ENCODE results near the gene AMOT. TPM values are rescaled to one million over a fixed set of nuclear protein-coding genes. Genes with fewer than 3 reads are reported as not detected.

AMOT gene
- total and polyA plus RNA-seq, 2 donors (not counting 1 experiment from before 2014, with no cell fraction given) = 0.91 to 5.2 TPM

DNA sequence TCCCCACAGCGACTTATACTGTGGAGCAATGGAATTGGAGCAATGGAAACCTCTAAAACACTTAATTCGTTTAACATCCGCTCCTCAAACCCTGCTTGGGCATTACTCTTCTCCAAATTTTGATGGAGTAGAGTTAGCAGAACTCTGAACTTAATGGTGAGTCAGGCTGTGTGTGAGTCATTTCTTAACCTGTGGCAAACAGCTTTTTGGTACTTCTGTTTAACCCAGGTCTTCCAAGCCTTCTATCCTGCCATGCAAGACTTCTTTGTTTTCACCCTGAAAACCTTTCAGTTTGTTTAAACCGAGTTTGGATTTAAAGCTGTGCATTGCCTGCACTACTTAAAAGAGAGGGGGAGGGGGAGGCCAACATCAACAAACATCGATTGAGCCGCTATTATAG, 3.6 kb upstream of the AMOT start:
- H3K4me1 Mint-ChIP-seq = peaks cover 16% of the 10 kb centered on the region
- no peaks in the 10 kb centered on the region for H3K27me3 Mint-ChIP-seq
- peaks cover 5 to 18% of the 10 kb centered on the region in 2 donors for H3K4me1 ChIP-seq (ENCODE audit: control insufficient read depth in 2 of 2, insufficient read depth in 2 of 2, low read length in 2 of 2)
- H2AFZ ChIP-seq (ENCODE audit: insufficient read depth, low read depth, low read length, poor library complexity, severe bottlenecking) = no peak overlapping the region
- intact Hi-C loops (cut with micrococcal nuclease) = loop anchor here (5.0 kb wide), 2 partner anchors 82 to 167 kb away; partner anchors contain the start of gene LHFPL1
- CTCF ChIA-PET = no interaction called here
- no peak overlapping the region for H3K4me3 ChIP-seq (ENCODE audit: control extremely low read depth in 1 of 5, extremely low read depth in 1 of 5, insufficient read depth in 1 of 5, low read depth in 2 of 5, low read length in 4 of 5)
- H3K4me2 ChIP-seq (replicated peaks; ENCODE audit: low read depth, low read length, poor library complexity, severe bottlenecking) = no peak overlapping the region
- H3K36me3 ChIP-seq (replicated peaks in 1 of 2; ENCODE audit: control extremely low read depth in 1 of 2, control insufficient read depth in 1 of 2, extremely low read depth in 1 of 2, insufficient read depth in 2 of 2, low read length in 1 of 2) = no peaks in the 10 kb centered on the region
- no peaks in the 10 kb centered on the region for H3K27me3 ChIP-seq (replicated peaks in 1 of 4; ENCODE audit: control extremely low read depth in 1 of 4, control insufficient read depth in 3 of 4, insufficient read depth in 4 of 4, low read length in 3 of 4)
- H4K20me1 ChIP-seq (ENCODE audit: control insufficient read depth, insufficient read depth, low read length, poor library complexity, severe bottlenecking) = no peaks in the 10 kb centered on the region
- TF ChIP-seq EZH2 (IDR thresholded peaks at IDR 0.05; ENCODE audit: borderline replicate concordance, insufficient read depth, low read depth, low read length, poor library complexity, severe bottlenecking) = no peak
- TF ChIP-seq, protein P1, sequence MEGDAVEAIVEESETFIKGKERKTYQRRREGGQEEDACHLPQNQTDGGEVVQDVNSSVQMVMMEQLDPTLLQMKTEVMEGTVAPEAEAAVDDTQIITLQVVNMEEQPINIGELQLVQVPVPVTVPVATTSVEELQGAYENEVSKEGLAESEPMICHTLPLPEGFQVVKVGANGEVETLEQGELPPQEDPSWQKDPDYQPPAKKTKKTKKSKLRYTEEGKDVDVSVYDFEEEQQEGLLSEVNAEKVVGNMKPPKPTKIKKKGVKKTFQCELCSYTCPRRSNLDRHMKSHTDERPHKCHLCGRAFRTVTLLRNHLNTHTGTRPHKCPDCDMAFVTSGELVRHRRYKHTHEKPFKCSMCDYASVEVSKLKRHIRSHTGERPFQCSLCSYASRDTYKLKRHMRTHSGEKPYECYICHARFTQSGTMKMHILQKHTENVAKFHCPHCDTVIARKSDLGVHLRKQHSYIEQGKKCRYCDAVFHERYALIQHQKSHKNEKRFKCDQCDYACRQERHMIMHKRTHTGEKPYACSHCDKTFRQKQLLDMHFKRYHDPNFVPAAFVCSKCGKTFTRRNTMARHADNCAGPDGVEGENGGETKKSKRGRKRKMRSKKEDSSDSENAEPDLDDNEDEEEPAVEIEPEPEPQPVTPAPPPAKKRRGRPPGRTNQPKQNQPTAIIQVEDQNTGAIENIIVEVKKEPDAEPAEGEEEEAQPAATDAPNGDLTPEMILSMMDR (IDR thresholded peaks at IDR 0.05) = no peak
- H3K4me3 Mint-ChIP-seq = no peak overlapping the region
- no peak for DNase-seq
- H3K27ac ChIP-seq (ENCODE audit: low read length in 2 of 2) = no peak overlapping the region
- H3K27ac Mint-ChIP-seq = no peak overlapping the region
- no CpG with 5 or more reads among the region's 6 CpGs for WGBS (ENCODE audit: insufficient coverage)
- H3K79me2 ChIP-seq (ENCODE audit: control insufficient read depth, insufficient read depth, low read length) = no peaks in the 10 kb centered on the region
- no peak for ATAC-seq (ENCODE audit: low read depth)
- H3K9me3 Mint-ChIP-seq (ENCODE audit: insufficient read depth) = no peaks in the 10 kb centered on the region
- H3K9ac ChIP-seq (ENCODE audit: low read length) = no peak overlapping the region
- H3K9me3 ChIP-seq (ENCODE audit: control extremely low read depth in 1 of 3, control insufficient read depth in 2 of 3, insufficient read depth in 1 of 3, low read length in 2 of 3) = no peaks in the 10 kb centered on the region
- POLR2A ChIA-PET = no interaction called here

GRCh38 chrX:112841820-112842157, 1.2 kb upstream of the AMOT start:
- Mint-ChIP-seq H3K9me3 (ENCODE audit: insufficient read depth) (no peaks in the 10 kb centered on the region), H3K4me3 (peak overlapping the region; percentile 86), H3K4me1 (peaks cover 11% of the 10 kb centered on the region), H3K27ac (no peak overlapping the region), H3K27me3 (no peaks in the 10 kb centered on the region)
- peak overlapping the region; percentile 57 for H2AFZ ChIP-seq (ENCODE audit: insufficient read depth, low read depth, low read length, poor library complexity, severe bottlenecking)
- H3K27me3 ChIP-seq (replicated peaks in 1 of 4; ENCODE audit: control extremely low read depth in 1 of 4, control insufficient read depth in 3 of 4, insufficient read depth in 4 of 4, low read length in 3 of 4) = no peaks in the 10 kb centered on the region
- DNase-seq (no peak), ATAC-seq (ENCODE audit: low read depth) (no peak)
- no peaks in the 10 kb centered on the region for H3K9me3 ChIP-seq (ENCODE audit: control extremely low read depth in 1 of 3, control insufficient read depth in 2 of 3, insufficient read depth in 1 of 3, low read length in 2 of 3)
- H3K9ac ChIP-seq (ENCODE audit: low read length) = peak overlapping the region; percentile 74
- no peaks in the 10 kb centered on the region for H3K36me3 ChIP-seq (replicated peaks in 1 of 2; ENCODE audit: control extremely low read depth in 1 of 2, control insufficient read depth in 1 of 2, extremely low read depth in 1 of 2, insufficient read depth in 2 of 2, low read length in 1 of 2)
- H4K20me1 ChIP-seq (ENCODE audit: control insufficient read depth, insufficient read depth, low read length, poor library complexity, severe bottlenecking) = no peaks in the 10 kb centered on the region
- H3K4me1 ChIP-seq (ENCODE audit: control insufficient read depth in 2 of 2, insufficient read depth in 2 of 2, low read length in 2 of 2) = peaks cover 0 to 12% of the 10 kb centered on the region in 2 donors
- WGBS (ENCODE audit: insufficient coverage) = no CpG with 5 or more reads among the region's 5 CpGs
- peak overlapping the region; percentile 82 for H3K4me2 ChIP-seq (replicated peaks; ENCODE audit: low read depth, low read length, poor library complexity, severe bottlenecking)
- ChIA-PET CTCF (no interaction called here), POLR2A (no interaction called here)
- TF ChIP-seq EZH2 (IDR thresholded peaks at IDR 0.05; ENCODE audit: borderline replicate concordance, insufficient read depth, low read depth, low read length, poor library complexity, severe bottlenecking) = no peak
- TF ChIP-seq, protein P1 (IDR thresholded peaks at IDR 0.05) = no peak
- intact Hi-C loops (cut with micrococcal nuclease) = loop anchor here (5.0 kb wide), 2 partner anchors 79 to 164 kb away; partner anchors contain the start of gene LHFPL1
- no peak overlapping the region for H3K27ac ChIP-seq (ENCODE audit: low read length in 2 of 2)
- H3K79me2 ChIP-seq (ENCODE audit: control insufficient read depth, insufficient read depth, low read length) = no peaks in the 10 kb centered on the region
- H3K4me3 ChIP-seq (ENCODE audit: control extremely low read depth in 1 of 5, extremely low read depth in 1 of 5, insufficient read depth in 1 of 5, low read depth in 2 of 5, low read length in 4 of 5) = peak overlapping the region in 4 of 5 experiments; percentile 72 to 76 (median 74)

Measured in B cell (primary cell).